ENCODE results near the gene ASTE1.
"Not testable (repeated sequence)": the region's sequence is repeated elsewhere in the genome, so short reads cannot be mapped to it uniquely, and the experiment has no call there.

ASTE1 gene, protein sequence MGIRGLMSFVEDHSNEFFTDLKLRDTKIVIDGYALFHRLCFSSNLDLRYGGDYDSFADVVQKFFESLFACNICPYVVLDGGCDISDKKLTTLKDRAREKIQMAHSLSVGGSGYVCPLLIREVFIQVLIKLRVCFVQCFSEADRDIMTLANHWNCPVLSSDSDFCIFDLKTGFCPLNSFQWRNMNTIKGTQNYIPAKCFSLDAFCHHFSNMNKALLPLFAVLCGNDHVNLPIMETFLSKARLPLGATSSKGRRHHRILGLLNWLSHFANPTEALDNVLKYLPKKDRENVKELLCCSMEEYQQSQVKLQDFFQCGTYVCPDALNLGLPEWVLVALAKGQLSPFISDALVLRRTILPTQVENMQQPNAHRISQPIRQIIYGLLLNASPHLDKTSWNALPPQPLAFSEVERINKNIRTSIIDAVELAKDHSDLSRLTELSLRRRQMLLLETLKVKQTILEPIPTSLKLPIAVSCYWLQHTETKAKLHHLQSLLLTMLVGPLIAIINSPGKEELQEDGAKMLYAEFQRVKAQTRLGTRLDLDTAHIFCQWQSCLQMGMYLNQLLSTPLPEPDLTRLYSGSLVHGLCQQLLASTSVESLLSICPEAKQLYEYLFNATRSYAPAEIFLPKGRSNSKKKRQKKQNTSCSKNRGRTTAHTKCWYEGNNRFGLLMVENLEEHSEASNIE

GRCh38 chr3:131026321-131027151 is at the start of gene ASTE1, which contains the start of gene NEK11:
ASTE1 (minus strand) TSS chr3:131026825; CDS start chr3:131025306, 1,519 bp downstream.
NEK11 (plus strand) TSS chr3:131026877; CDS start chr3:131029709, 2,832 bp downstream.
- peak; percentile 93 for DNase-seq

DNA sequence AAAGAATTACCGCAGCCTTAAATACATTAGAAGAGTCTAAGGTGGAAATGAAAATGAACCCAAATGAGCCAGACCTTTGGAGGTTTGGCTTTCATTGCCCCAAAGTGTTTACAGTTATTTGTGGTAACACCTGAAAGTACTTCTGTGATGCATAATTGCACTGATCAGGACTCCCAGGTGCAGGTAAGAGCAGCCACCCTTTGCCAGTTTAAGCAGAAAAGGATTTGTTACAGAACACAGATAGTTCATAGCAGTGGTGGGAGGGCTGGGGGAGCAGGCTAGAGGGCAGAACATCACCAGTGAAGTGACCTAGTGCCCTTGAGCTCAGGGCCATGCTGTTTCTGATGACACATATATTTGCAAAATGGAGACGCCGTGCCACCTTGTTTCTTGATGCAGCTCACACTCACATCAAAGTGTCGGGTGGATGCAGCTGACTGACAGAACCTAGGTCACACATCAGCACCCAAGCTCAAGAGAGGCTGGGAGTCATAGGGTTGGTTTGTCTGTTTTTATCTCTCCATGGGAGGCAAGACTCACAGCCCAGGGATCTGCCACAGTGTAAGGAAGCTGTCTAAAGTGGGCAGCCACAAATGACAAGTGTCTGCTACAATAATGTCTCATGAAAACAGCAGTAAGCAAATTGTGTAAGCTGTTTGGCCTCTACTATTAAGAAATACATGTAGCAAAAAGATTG is 49.2 kb upstream of the ASTE1 start:
- no peak for DNase-seq

- no peak for DNase-seq
Measured at GRCh38 chr3:131072845-131073244, 46.2 kb upstream of the ASTE1 start.

DNA sequence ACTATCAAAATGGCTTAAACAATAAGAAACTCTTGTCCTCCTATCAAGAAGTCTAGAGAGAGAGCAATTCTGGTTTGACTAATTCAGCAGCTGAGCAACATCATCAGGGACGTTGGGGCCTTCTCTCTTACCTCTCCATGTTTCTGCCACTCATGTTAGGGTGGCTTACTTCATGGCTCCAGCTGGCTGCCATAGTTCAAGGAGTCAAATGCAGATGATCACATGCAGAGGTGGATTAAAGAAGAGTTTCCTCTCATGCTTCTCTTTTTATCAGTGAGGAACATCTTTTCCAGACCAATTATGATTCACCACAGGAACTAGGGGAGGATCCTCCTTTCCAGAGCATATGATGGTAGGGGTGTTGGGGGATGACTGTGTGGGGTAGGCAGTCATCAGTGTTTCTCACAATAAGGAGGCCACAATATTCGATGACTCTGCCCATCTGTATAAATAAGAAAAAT is 45.5 kb upstream of the ASTE1 start:
- DNase-seq = no peak

GRCh38 chr3:131067983-131068382 is 41.4 kb upstream of the ASTE1 start:
- DNase-seq = no peak

DNA sequence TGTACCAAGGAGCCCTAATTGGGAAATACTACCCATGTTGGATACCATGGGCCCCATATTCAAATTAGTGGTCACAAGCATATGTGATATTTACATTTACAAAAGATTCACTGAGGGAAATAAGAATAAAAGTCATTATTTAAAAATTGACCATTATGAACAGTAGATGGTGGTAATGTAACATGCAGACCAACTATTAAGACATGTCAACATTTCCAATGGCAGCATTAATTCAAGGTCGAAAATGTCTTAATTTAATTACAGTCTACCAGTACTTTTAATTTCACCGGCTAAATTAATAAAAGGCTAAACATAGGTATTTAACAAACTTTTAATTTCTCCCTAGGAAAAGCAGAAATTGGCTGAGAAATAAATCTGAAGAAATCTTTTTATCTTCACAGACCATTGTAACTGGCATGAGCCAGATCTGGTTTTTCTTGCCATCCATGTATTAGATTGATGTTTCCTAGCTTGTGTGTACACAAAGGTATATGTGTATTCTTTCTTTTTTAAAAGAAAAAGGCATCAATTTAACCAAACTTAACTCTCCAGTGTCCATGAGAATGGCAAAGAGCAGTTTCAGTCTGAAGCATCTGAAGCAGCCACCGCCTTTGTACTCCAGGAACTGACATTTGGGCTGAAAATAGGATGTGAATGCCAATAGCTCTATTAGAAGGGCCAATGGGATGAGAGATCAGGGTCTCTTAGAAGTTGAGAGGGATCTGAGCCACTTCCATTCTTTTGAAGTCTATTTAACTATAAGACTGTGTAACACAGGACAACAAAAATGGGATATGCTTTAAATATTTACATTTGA is 26.6 kb upstream of the ASTE1 start:
- DNase-seq = no peak

GRCh38 chr3:131050001-131050400 is 23.4 kb upstream of the ASTE1 start:
- DNase-seq = no peak

- DNase-seq = no peak
Measured at GRCh38 chr3:131048030-131048429, 21.4 kb upstream of the ASTE1 start.

- DNase-seq = peak; percentile 25
Measured at GRCh38 chr3:131047582-131047981, 21.0 kb upstream of the ASTE1 start.

GRCh38 chr3:131042271-131042985 is 15.8 kb upstream of the ASTE1 start:
- DNase-seq = not testable (repeated sequence)

DNA sequence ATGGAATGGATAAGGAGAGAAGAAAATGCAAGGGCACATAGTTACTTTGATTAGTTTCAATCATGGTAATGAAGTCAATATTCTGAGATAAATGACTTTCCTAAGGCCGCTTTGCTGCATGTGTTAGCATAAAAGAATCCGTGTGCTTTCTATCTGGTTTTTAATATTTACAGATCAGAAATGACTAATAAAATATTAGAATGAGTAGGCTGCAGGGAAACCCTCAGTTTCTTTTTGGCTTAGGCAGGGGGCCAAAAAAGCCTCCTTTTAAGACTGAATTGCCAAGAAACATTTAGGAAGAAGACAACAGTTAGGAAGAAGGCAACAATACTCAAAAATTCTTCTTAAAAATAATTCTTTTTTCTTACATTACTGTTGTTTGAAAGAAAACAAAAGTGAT is 11.7 kb upstream of the ASTE1 start:
- DNase-seq = no peak

DNA sequence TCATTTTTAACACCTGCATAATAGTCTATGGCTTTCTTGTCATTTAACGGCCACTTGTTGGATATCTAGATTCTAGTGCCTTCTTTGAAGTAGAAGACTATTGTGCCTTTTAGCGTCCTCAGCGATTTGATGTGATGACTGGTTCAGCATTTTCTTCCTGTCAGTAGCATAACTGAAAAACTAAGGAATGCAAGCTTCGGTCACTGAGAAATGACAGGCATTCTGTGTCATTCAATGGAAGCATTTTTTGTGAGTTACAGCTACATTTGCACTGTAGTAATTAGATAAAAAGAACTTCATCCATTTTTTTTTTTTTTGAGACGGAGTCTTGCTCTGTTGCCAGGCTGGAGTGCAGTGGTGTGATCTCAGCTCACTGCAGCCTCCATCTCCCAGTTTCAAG is 10.4 kb upstream of the ASTE1 start:
- no peak for DNase-seq

- DNase-seq = no peak
Measured at GRCh38 chr3:131036200-131036816, 9.7 kb upstream of the ASTE1 start.

DNA sequence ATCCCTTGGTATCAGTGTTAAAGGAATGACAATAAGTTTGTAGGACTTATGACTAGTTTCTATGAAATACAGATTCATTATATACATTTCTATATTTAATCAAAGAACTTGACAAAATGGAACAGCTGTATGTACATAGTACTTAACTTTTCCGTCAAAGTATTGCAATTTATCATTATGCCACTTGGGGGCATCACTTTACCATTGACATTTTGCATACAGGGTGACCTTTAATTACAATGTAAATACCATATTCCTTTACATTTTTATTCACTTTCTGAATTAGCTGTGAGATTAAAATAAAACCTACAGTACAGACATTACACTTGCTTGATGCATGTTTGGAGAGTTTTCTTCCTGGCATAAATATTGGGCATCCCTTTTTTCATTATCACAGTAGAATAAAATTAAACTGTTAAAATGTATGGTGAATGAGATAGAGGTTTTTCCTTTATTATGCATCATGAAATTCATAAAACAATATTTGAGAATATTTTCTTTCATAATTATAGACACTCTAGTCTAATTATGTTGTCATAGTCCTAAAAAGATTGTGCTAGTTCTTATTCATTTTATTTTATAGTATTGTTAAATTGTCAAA is 7.0 kb upstream of the ASTE1 start:
- DNase-seq = peak; percentile 61

GRCh38 chr3:131031660-131032059 is 5.0 kb upstream of the ASTE1 start:
- DNase-seq = no peak

DNA sequence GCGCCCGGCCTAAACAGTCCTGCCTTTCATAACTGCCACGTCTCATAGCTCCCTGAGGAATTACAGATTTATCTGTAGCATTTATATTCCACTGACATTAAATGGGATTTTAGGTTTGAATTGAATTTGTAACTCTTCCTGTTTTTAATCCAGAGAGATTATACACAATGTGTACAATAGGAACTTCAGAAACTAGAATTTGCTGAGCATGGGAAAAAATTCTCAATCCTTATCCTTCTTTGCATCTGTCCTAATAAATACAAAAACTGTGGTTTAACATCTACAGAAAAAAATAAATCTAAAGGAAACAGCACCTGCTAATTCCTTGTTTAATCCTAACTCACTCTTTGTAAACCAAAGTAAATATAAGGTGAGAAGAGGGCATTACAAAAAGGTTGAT is 2.2 kb upstream of the ASTE1 start:
- no peak for DNase-seq

DNA sequence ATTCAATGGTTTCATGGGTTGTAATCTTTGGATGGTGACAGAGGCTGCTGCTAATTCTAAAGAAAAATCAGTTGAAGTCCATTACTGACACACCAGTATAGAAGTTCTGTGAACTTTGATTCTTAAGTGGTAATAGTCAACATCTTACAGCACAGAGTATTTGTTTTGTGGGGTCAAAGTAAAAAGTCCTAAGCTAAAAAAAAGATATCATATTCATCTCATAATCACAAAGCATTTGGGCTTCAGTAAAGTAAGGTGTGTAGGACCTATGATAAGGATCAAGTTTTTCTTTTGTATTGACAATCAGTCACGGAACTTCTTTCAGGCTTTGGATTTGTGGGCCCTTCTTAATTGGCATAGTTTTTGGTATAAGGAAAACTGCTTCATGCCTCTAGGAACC is 1.1 kb downstream of the ASTE1 start:
- no peak for DNase-seq

- no peak for DNase-seq
Measured at GRCh38 chr3:131020122-131020693, 6.4 kb downstream of the ASTE1 start.

DNA sequence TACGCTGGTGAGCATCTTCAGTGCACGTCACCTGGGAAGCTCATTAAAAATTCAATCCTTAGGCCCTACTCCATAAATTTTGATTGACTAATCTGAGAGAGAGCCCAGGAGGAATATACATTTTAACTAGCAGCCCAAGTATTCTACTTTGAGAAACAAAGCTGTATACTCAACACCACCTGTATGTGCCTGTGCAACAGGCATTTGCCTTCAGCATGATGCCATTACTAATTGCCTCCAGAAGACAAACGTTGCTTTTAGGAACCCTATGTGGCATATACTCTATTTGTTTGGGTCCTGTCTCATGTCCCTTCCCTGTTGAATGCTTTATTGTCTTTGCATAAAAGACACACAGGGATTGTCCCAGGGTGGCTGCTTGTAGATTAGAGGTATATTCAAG is 7.7 kb downstream of the ASTE1 start:
- no peak for DNase-seq

- no peak for DNase-seq
Measured at GRCh38 chr3:131009698-131010097, 16.9 kb downstream of the ASTE1 start.

All from NCI-H1436 (cell line).